Measurements from ENCODE around the gene HS2ST1.

Gene HS2ST1

DNA sequence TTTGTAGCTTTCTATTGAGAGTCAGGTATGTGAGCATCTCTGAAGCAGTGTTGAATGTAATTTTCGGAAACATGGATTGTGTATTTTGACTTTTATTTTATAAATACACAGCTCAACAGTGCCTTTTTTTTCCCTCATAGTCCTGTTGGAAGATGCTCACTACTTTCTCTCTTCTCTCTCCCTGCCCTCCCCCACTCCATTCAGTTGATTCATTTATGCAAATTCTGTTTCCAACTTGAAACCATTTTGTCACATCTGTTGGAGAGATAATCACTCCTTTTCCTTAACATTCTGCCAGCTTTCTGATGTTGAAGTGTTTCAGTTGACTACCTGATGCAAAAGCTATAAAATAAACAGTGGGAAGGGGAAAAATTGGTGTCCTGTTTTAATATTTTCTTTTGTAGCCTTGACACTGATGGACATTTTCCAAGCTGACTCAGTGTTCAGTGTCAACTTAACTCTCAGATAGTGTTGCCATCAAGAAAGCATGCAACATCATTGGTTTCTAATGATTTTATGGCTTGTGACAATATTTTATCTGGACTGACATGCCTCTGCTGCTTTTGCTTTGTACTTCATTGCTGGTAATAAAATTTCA is 194.5 kb downstream of the HS2ST1 start:
- DNase-seq, result no peak

DNA sequence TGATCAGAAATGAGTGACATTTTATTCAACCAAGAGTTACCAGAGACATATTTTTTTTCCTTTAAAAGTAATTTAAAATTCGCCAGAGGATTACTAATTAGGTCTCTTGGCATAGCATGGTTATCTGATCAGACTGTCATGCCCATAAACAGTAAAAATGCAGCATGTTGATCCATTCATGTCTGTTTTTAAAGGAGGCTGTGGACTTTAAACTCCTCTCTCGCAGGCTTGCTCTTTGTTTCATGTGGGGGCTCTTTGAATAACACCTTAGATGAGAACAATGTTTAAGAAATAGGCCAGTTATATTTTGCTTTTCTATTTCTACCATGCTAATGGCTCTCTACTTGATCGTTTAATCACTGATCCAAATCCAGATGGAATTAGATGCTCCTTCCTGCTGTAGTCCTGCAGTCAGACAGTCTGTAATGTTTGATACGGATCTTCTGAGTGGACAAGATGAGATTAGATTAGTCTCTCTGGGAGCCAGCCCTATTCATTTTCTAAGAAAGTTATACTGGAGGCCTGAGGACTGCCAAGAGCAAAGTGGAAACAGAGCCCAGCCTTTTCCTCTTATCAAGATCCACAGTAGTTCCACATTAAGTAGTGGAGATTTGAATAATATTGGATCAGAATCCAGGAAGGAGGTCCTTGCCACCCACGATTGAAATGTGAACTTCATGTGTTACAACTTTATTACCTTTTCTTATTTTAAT is 197.4 kb downstream of the HS2ST1 start:
- DNase-seq, result no peak

DNA sequence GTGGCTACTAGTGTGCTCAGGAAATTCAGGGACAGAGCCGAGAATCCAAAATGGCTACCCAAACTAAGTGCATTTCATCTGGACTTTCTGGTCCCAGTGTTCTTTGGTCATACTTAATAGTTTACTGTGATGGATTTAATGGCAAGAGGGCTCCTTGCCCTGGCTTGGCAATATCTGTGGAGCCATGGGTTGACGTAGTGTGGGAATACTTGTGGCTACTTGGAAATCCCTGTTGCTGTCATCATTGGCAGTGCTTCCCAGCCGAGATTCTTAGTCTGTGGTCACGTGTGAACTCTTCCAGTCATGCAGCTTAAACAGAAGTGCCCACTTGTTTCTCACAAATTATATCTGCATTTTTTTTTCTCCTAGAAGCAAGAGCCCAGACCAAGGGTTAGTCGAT is 198.9 kb downstream of the HS2ST1 start:
- no peak for DNase-seq

DNA sequence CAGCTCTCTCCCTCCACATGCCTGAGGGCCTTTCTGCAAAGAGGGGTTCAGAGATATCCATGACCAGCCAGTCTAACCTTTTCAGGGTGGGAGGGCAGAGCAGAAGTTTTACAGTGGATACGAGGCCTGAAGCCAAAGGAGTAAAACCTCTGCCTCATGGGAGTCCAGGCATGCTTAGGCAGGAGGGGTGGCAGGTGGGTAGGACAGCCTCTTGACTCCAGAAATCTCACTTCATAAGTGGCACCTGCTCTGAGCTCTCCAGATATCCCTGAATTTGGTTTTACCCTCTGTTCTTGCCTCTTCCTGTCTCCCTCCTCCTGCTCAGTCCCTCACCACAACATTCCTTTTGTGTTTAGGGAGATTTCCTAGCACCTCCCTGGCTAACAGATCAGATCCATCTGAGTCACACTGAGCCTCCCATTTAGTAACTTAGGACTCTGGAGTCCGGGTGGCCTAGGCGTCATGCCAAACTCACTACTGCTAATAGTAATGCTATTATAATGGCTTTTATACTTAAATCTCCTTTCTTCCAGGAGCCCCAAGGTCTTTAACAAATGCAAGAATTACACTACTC is 201.0 kb downstream of the HS2ST1 start:
- DNase-seq, result peak in 1 of 51 donors; percentile 15

DNA sequence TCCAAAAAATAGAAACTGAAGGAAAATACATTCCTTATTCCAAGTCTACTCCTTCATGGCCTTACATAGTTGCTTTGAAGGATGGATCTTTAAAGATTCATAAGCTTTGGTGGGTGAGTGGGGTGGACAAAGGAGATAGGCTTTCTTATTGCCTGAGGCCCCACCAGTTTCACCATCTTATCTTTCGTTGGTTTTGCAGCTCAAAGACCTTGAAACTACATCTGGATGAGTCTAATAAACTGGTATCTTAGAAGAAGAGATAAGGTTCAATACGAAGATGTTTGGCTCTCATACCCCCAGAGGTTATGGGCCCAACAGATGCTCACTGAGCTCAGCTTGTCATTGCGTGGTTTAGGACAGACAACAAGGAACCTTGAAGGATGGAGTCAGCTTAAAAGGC is 201.5 kb downstream of the HS2ST1 start:
- no peak for DNase-seq

DNA sequence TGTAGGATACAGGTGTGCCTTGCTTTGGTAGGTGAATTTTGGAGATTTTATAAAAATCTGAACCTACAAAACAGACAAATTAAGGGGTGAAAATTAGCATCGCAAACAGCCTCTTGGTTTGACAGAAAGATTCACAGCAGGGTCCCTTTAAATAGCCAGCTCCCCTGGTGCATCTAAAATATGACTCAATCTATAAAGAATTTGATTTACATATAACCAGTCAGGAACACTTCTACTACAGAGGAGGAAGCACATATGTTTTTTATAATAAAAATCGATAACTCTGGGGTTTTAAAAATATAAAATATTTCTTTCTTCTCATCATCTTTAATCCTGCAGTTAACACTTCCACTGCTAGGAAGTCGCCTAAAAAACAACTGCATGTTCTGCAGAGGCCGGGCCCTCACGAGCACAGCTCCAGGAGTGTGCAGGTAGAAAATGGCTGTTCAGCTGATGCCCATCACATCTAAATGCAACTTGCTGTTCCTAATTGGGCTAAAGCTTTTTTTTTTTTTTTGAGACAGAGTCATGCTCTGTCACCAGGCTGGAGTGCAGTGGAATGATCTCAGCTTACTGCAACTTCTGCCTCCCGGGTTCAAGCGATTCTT is 203.4 kb downstream of the HS2ST1 start:
- no peak for DNase-seq

DNA sequence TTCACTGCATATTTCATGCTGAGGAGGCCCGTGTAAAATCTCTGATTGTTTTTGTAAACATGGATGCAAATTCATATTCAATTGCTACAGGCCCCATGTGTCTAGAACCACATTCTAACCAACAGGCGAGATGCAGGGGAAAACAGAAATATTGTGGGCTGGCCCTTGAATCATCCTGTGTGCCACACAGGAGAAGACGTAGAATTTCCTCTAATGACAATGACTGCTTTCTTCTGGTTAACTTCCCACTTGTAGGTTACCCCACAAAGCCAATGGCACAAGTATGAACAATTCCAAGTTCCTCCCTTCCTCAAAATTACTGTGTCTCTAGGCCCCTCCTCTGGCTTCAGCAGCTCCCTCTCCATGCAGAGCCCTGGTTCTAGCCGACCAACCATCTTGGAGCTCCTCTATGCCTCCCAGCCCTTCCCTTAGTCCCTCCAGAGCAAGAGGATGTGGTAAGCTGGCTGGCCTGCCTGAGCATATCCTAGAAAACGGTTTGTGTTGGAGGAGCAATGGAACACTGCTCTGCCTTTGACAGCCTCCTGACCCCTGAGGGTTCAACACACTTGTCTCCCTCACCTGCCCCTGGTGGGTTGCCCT is 205.2 kb downstream of the HS2ST1 start:
- DNase-seq, result no peak

DNA sequence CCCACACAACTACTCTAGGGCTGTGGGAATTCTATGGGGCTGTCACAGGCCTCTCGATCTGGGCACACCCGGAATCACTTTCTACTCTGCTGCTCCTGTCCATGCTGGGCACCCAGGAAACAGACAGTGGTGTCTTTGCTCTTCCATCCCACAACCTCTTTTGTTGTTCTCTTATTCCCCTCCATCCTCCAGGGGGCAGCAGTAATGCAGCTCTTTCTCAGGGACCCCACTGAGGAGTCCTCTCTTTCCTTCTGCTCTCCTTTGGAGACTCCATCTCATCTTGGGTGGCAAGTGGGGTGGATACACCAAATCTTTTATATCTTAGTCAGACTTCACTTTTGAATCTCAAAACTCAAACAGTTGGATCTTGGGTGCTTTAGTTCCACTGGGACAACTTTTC is 206.3 kb downstream of the HS2ST1 start:
- DNase-seq, result no peak

DNA sequence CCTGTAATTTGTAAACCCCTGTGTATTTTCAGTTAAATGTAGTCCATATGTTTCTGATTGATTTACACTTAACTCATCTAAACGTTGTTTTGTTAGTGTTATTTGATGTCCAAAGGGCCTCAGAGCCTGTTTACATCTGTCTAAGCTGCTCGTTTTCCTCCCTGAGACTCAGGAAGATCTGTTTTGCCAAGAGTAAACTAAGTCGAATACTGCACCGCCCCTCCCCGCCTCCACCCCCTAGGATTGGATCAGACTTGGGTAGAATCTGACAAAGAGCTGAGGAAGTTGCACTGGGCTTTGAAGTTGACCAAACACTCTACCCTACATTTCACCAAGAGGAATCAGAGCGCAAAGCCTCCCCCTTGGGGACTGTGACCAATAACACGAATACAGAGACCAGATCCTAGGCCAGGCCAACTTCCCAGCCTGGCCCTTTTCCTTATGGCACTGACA is 207.3 kb downstream of the HS2ST1 start:
- no peak for DNase-seq

DNA sequence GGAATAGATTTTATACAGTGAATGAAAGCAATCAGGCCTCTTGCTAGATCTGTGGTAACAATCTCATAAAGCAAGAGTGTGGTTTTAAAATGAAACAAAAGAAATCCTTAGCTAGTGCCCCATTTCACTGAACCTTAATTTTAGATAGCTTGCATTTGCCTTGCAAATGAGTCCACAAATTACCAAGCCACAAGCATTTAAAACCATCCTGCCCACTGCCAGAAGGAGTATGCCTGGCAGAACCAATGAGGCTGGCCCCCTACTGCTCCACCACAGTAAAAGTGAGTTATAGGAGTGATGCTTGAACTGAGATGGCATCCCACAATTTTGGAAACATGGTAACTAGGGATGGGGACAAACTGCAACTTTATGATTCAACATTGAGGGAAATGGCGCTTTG is 207.8 kb downstream of the HS2ST1 start:
- DNase-seq, result no peak

DNA sequence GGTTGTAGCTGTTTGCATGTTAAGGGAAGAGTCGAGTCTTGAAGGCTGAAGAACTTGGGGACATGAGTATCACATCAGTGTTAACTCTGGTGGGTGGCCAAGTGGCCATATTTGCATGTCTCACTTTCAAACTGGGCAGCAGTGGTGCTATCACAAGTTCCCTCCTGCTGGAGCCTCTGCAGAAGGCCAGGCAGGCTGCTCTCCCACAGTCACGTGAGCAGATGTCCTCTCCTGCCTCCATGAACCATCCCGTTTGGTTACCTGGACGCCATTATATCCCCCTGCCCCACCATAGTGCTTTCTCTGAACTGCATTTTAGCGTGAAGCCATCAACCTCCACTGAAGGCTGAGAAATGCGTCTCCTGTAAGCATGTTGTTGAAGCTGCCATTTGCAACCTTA is 209.2 kb downstream of the HS2ST1 start:
- no peak for DNase-seq

DNA sequence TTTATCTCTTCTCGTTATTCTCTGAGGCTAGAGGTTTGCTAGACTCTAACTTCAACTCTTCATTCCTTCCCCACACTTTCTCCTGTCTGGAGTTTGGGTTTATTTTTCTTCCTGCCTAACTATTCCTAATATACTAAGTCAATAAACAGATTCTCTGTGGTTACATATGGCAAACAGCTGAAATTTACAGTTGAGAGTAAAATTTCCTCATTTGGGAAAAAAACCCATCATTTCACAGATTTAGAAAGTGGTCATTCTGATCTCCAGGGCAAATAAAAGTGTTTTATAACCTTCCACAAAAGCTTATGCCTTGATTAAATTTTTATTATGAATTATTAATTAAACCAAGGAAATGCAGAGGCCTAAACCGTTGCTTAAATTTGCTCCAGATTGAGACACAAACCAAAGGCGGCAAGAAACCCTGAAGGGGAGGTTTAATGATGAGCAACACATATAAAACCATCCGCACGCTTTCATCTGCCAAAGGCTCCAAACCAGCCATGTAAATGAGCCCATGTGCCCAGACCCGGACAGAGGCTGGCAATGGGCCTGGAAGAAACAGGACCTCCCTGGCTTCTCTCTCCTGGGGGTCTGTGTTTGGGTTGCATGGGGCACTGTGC is 212.6 kb downstream of the HS2ST1 start:
- DNase-seq, result no peak

DNA sequence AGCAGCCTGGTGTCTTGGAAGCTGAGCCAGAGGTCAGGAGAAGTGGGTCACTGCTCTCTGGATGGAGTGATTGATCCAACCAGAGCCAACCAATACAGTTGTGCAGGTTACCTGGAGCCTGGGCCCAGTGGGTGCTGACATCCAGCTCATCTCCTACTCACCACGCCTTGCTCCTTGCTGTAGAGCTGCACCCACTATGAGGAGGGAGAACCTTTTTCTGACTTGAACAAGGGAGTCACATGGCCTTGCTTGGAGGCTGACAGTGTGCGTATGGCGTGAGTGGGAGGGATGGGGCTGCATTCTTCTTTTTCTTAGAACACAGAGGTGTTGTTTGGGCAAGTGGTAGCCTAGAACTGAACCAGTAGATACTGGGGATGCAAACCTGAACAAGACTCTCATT is 213.1 kb downstream of the HS2ST1 start:
- no peak for DNase-seq

DNA sequence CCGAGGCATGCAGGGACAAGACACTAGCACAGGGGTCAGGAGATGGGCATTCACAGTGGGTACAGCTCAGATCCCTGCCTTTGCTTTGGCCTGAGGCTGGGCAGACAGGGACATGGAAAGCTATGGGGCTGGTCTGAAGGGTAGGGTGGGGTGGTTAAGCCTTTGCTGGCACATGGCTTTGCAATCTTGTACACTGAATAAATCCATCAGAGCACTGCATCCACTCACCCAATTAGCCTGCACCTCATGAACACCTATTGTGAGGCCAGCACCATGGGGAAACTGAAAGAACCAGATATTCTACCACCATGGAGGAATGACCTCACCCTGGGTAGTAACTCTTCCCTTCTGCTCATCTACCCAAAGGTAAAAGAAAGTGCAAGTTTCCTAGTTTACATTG is 214.6 kb downstream of the HS2ST1 start:
- DNase-seq, result no peak

DNA sequence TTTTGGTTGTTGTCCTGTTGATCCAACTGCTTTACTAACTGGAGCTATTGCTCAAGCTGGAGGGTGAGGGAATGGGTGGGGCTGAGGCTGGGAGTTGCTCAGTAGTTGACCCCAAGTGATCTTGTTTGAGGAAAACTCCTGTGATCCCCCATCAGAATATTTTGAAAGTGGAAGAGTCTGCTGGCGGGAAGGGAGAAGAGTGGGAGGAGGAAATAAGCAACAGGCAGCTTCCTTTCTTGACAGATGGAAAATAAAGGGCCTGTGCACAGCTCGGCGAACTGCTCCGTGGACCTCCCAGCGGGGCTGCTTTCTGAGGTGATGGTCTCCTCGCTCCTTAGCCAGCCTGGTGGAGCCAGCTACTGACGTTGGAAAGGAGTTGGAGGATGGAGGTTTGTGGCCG is 215.2 kb downstream of the HS2ST1 start:
- no peak for DNase-seq

DNA sequence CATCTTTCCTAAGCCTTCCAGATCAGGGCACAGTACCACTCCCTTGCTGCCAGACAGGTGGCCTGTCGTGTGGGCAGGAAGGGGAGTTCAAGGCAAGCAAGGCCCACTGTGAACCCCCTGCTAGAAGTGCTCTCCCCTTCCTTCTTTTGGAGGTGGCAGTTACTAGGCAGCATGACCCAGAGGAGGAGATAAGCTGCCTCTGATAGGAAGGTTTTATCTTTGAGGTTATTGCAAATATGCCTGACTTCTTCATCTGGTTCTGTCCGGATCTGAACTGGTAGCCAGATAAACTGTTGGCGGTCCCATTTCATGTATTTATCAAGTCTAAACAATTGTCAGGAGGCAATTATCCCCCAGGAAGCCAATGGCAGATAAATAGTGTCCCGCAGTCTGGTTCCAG is 216.0 kb downstream of the HS2ST1 start:
- DNase-seq, result no peak

DNA sequence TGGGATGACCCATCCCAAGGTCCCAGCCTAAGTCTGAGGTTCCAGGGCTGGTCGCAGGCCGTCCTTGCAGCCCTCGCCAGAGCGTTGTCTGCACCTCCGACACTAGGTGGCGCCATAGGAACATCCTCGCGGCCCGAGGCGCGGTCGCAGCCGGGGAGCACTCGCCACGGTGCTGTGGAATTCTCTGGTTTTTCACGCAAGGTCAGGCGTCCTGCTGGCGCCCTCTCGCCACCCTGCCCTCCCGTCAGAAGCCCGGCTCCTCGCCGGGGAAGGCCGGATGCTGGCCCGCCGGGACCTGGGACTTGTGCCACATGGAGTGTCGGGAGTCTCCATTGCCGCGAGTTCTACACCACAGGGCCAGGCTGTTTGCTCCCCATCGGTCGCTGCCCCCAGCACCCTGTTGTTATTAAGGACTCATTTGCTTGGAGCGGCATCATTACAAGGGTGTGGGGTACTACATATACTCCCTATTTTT is 217.4 kb downstream of the HS2ST1 start:
- DNase-seq, result peak in 49 of 51 donors; percentile 34 to 89 (median 72)

DNA sequence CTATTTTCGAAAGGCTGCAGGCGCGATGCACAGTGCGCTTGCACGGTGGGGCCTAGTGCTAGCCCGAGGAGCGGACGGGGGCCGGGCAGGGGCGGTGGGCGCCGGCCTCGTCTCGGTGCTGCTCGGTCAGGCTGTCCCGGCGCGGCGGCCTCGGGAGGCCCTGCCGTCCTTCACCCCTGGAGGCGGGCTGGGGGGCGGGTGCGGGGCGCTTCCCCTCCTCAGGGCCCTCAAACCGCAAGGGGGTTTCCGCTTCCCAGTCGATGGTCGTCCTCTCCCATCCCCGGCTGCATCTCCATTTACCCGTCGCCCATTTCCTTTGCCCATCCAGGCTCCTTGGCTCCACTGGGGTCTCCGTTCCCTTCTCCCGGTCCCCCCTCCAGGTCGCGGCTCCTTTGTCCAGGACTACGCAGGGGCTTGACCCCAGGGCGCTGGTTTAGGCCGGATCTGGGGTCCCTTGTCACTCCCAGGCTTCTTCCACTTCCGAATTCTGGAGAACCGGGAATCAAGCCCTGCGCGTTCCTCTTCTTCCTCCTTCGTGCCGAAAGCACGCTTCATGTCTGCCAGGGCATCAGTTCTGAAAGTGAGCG is 217.9 kb downstream of the HS2ST1 start:
- peak in 4 of 51 donors; percentile 17 to 49 (median 36) for DNase-seq

DNA sequence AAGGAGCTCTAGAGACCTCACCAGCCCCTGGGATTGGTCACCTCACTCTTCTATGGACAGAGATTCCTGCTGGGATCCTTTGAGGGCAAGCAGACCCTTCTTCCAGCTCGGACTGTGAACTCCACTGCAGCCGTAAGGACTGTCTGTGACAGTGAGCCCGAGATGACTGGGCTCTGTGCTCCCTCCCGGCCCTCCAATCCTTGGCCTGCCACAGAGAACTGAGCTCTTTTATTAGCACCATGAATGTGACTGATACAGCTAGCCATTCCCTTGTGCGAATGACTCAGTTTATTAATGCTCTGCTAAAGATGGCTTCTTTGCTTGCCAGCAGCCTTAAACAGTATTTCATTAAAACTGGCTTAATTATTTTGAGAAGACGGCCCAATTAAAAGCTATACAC is 219.6 kb downstream of the HS2ST1 start:
- DNase-seq, result peak in 38 of 51 donors; percentile 5 to 77 (median 42)

DNA sequence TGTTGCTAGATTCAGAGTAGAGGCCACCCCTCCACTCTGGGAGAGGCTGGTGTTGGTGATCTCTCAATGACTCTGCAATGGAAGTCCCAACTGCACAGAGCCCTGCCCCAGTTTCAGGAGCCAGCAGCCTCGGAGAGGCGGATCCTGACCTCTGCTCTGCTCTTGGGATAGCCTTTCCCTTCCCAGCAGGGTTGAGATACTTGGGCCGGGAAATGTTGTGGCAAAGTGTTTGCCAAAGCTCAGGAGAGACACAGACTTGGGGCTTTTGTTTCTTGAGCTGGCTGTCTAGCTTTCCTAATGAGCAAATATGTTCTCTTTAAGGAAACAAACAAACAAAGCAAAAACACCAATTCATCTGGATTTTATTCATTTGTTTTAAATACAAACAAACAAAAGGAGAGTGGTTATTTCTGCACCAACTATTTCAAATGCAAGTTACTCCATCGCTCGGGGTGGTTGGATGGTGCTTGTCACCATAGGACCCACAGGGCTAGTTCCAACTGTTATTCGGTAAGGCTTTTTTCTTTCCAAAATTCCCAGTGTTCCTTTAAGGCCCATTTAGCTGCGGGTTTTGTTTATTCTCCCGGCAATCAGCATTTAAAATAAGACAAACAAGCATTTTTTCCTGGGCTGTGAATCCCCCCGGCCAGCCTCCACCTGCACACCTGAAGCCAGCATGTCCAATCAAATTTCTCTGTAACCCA is 220.3 kb downstream of the HS2ST1 start:
- DNase-seq, result peak in 25 of 51 donors; percentile 3 to 65 (median 26)

DNA sequence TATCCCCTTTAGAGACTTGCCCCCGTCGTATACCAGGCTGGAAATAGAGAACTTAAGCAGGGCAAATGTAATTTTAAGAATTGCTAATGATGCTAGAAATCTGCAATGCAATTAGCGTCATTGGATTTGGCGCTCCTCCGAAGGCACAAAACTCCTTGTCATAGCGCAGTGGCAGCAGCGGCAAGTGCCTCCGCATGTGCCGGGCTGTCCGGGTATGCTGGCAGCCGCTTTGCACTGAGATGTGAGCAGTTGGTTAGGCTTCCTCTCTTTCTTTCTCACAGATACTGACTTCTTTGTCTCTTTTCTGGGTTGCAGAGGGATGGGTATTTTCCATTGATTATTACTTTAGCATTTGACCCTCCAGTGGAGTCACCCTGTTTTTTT is 220.9 kb downstream of the HS2ST1 start:
- DNase-seq, result peak in 30 of 51 donors; percentile 7 to 65 (median 30)

Data from hypothalamus (tissue), 51 donors.